Neural crest cell (in vitro differentiated cells): ENCODE results near the gene STX2. TPM values are rescaled to one million over a fixed set of nuclear protein-coding genes. Genes with fewer than 3 reads are reported as not detected.
A peak's percentile ranks its signal among the peaks of the same experiment; 100 is the strongest.

Source experiments
- DNase-seq: peaks from one replicate; pipeline ENCODE4 v3.0.0; 2021; ENCODE audit warnings: low read depth, mixed read lengths, low spot score
- H3K27ac Mint-ChIP-seq: one replicate; pipeline ENCODE4 v1.8.0; 2021; ENCODE audit warnings: mild to moderate bottlenecking, mixed read lengths; ENCODE audit not compliant: unreplicated experiment
- H3K27me3 Mint-ChIP-seq: 2 replicates; pipeline ENCODE4 v1.8.0; 2021; ENCODE audit warnings: low read depth, mild to moderate bottlenecking, mixed read lengths
- H3K36me3 Mint-ChIP-seq: 2 replicates; pipeline ENCODE4 v1.8.0; 2021; ENCODE audit warnings: low read depth, mild to moderate bottlenecking, mixed read lengths
- H3K4me1 Mint-ChIP-seq: 2 replicates; pipeline ENCODE4 v1.8.0; 2021; ENCODE audit warnings: mixed read lengths
- H3K4me3 Mint-ChIP-seq: one replicate; pipeline ENCODE4 v1.8.0; 2021; ENCODE audit warnings: mild to moderate bottlenecking, mixed read lengths
- H3K9me3 Mint-ChIP-seq: 2 replicates; pipeline ENCODE4 v1.8.0; 2021; ENCODE audit warnings: mixed read lengths
- total RNA-seq: library from RNA; stranded (reverse); gene quantifications from 2 replicates; pipeline ENCODE4 v1.2.1, GENCODE V29; 2021
- TF ChIP-seq, protein P1 (sequence below): fragments of 200-600 bp; sonication (generic); conservative IDR thresholded peaks from 2 replicates; pipeline ENCODE4 v1.5.0; 2021; ENCODE audit warnings: antibody characterized with exemption, mild to moderate bottlenecking

The STX2 gene
- total RNA-seq, 1 donor from 2014 or later, result 32.7 TPM

- TF ChIP-seq, protein P1, sequence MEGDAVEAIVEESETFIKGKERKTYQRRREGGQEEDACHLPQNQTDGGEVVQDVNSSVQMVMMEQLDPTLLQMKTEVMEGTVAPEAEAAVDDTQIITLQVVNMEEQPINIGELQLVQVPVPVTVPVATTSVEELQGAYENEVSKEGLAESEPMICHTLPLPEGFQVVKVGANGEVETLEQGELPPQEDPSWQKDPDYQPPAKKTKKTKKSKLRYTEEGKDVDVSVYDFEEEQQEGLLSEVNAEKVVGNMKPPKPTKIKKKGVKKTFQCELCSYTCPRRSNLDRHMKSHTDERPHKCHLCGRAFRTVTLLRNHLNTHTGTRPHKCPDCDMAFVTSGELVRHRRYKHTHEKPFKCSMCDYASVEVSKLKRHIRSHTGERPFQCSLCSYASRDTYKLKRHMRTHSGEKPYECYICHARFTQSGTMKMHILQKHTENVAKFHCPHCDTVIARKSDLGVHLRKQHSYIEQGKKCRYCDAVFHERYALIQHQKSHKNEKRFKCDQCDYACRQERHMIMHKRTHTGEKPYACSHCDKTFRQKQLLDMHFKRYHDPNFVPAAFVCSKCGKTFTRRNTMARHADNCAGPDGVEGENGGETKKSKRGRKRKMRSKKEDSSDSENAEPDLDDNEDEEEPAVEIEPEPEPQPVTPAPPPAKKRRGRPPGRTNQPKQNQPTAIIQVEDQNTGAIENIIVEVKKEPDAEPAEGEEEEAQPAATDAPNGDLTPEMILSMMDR, result no peak
- H3K27ac Mint-ChIP-seq, result no peak overlapping the region
- peaks cover 2% of the 10 kb centered on the region for H3K36me3 Mint-ChIP-seq
These were observed 9.4 kb downstream of the STX2 start for GRCh38 chr12:130829391-130830245.

GRCh38 chr12:130828895-130829294 lies 10.2 kb downstream of the STX2 start:
- TF ChIP-seq, protein P1, result no peak
- Mint-ChIP-seq H3K27me3 (no peaks in the 10 kb centered on the region), H3K36me3 (peaks cover 2% of the 10 kb centered on the region), H3K27ac (no peak overlapping the region), H3K9me3 (no peaks in the 10 kb centered on the region), H3K4me3 (no peak overlapping the region), H3K4me1 (peaks cover 19% of the 10 kb centered on the region)
- DNase-seq, result no peak

More at GRCh38 chr12:130829391-130830245, 9.4 kb downstream of the STX2 start:
- Mint-ChIP-seq H3K4me1 (peaks cover 19% of the 10 kb centered on the region), H3K4me3 (no peak overlapping the region), H3K27me3 (no peaks in the 10 kb centered on the region), H3K9me3 (no peaks in the 10 kb centered on the region)
- DNase-seq, result no peak

DNA sequence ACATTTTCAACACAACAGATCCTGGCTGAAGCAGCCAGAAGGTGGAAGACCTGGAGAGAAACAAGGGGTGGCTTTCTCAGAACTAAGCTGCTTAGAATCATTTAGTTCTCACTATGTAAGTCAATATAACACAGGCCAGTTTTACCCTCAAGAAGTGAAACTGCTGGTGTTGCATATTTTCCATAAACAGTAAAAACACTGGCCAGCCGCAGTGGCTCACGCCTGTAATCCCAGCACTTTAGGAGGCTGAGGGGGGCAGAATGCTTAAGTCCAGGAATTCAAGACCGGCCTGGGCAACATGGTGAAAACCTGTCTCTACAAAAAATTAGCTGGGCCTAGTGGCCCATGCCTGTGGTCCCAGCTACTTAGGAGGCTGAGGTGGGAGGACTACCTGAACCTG lies 11.6 kb downstream of the STX2 start:
- peak overlapping the region; percentile 50 for H3K27ac Mint-ChIP-seq
- peaks cover 14% of the 10 kb centered on the region for H3K4me1 Mint-ChIP-seq
- no peaks in the 10 kb centered on the region for H3K27me3 Mint-ChIP-seq
- DNase-seq, result no peak
- H3K9me3 Mint-ChIP-seq, result no peaks in the 10 kb centered on the region
- no peak overlapping the region for H3K4me3 Mint-ChIP-seq
- TF ChIP-seq, protein P1, result no peak
- H3K36me3 Mint-ChIP-seq, result peaks cover 5% of the 10 kb centered on the region

GRCh38 chr12:130826151-130826801 lies 12.8 kb downstream of the STX2 start:
- H3K4me3 Mint-ChIP-seq, result no peak overlapping the region
- peak overlapping the region; percentile 50 for H3K27ac Mint-ChIP-seq
- TF ChIP-seq, protein P1, result peak; percentile 72
- no peaks in the 10 kb centered on the region for H3K27me3 Mint-ChIP-seq
- H3K4me1 Mint-ChIP-seq, result peaks cover 9% of the 10 kb centered on the region
- peaks cover 5% of the 10 kb centered on the region for H3K36me3 Mint-ChIP-seq
- DNase-seq, result peak; percentile 52
- H3K9me3 Mint-ChIP-seq, result no peaks in the 10 kb centered on the region

DNA sequence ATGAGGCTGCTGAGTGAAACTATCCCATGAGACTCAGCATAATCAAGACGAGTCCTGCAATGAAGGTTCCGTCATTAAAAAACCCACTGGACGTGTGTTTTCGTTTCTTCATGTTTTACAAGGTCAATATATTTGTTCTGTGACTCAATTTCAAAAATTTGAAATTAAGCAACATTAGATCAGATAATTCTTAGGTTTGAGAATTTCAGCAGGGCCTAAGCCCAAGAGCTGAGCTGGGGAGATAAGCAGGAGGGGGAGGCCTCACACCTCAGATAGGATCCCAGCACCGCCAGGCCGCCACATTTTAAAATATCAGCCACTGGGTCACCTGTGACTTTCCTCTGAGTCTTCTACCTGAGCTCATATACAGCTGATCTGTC lies 13.3 kb downstream of the STX2 start:
- H3K9me3 Mint-ChIP-seq, result no peaks in the 10 kb centered on the region
- peaks cover 9% of the 10 kb centered on the region for H3K4me1 Mint-ChIP-seq
- no peaks in the 10 kb centered on the region for H3K27me3 Mint-ChIP-seq
- TF ChIP-seq, protein P1, result no peak
- H3K27ac Mint-ChIP-seq, result peak overlapping the region; percentile 50
- H3K36me3 Mint-ChIP-seq, result peaks cover 5% of the 10 kb centered on the region
- H3K4me3 Mint-ChIP-seq, result no peak overlapping the region
- DNase-seq, result no peak
